GM18867 (cell line): Measurements from ENCODE around the gene GLA.

Experiments used
- ATAC-seq: cut with Tn5 transposase; IDR thresholded peaks from one replicate; pipeline ENCODE4 v1.9.1; 2021; ENCODE audit warnings: mild to moderate bottlenecking, moderate library complexity; ENCODE audit not compliant: unreplicated experiment

The GLA gene

GRCh38 chrX:101398694-101399093 lies 9.0 kb downstream of the GLA start:
- ATAC-seq: no peak

GRCh38 chrX:101397779-101398178 lies 9.9 kb downstream of the GLA start:
- ATAC-seq: no peak

- no peak for ATAC-seq
Observed at GRCh38 chrX:101395789-101396188, 11.9 kb downstream of the GLA start.

- ATAC-seq: no peak
Observed at GRCh38 chrX:101394372-101394771, 13.4 kb downstream of the GLA start.

- ATAC-seq: no peak
Observed at GRCh38 chrX:101393530-101394305, 14.0 kb downstream of the GLA start.

GRCh38 chrX:101391831-101392230 lies 15.9 kb downstream of the GLA start:
- no peak for ATAC-seq

- ATAC-seq: peak; percentile 77
Observed at GRCh38 chrX:101390664-101391525, 16.8 kb downstream of the GLA start, which contains the start of gene RPL36A. Gene RPL36A, plus strand, starts transcription at chrX:101391011. Its CDS starts 33 bp downstream, at chrX:101391044.

- ATAC-seq: no peak
Observed at GRCh38 chrX:101388604-101389003, 19.1 kb downstream of the GLA start.

GRCh38 chrX:101386542-101386885 lies 21.2 kb downstream of the GLA start:
- no peak for ATAC-seq

- ATAC-seq: peak; percentile 72
Observed at GRCh38 chrX:101385795-101386541, 21.8 kb downstream of the GLA start, which contains the start of gene BTK. Gene BTK, minus strand, starts transcription at chrX:101386191. Its CDS starts 10,907 bp downstream, at chrX:101375284.

GRCh38 chrX:101385026-101385684 lies 22.6 kb downstream of the GLA start:
- ATAC-seq: no peak

- peak; percentile 78 for ATAC-seq
Observed at GRCh38 chrX:101383679-101384205, 24.0 kb downstream of the GLA start.

GRCh38 chrX:101377547-101377946 lies 30.2 kb downstream of the GLA start:
- ATAC-seq: no peak

GRCh38 chrX:101370888-101371504 lies 36.7 kb downstream of the GLA start:
- peak; percentile 52 for ATAC-seq

GRCh38 chrX:101369687-101370086 lies 38.0 kb downstream of the GLA start:
- ATAC-seq: no peak

- no peak for ATAC-seq
Observed at GRCh38 chrX:101368800-101369199, 38.9 kb downstream of the GLA start.

- no peak for ATAC-seq
Observed at GRCh38 chrX:101365301-101365795, 42.4 kb downstream of the GLA start.

GRCh38 chrX:101362757-101363156 lies 45.0 kb downstream of the GLA start:
- no peak for ATAC-seq

GRCh38 chrX:101362116-101362515 lies 45.6 kb downstream of the GLA start:
- no peak for ATAC-seq

- no peak for ATAC-seq
Observed at GRCh38 chrX:101360390-101360789, 47.3 kb downstream of the GLA start.
